Astrocyte of the hippocampus (primary cell): Measurements from ENCODE around the gene CSTF1.
"Not testable (repeated sequence)": the region's sequence is repeated elsewhere in the genome, so short reads cannot be mapped to it uniquely, and the experiment has no call there.

ENCODE experiments used
- DNase-seq: peaks from one replicate; pipeline ENCODE4 v3.0.0; 2011; ENCODE audit warnings: low read depth, low spot score

Gene CSTF1

DNA sequence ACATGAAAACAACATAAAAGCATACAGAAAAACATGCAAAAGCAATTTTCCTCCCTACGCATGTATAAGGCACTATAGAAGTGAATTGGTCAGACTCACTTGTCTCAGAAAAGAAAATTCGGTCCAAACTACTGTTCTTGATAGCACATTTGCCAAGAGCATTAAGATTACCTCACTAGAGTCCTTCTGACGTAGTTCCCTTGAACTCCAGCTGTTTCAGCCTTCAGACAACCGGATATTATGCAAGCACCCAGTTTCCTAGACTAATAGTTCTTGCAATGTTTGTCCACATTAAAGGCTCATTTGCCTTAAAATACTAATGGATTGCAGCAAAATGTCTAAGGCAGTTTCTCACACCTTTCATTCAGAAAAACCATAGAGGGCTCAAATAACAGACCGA lies 17.1 kb downstream of the CSTF1 start:
- no peak for DNase-seq

DNA sequence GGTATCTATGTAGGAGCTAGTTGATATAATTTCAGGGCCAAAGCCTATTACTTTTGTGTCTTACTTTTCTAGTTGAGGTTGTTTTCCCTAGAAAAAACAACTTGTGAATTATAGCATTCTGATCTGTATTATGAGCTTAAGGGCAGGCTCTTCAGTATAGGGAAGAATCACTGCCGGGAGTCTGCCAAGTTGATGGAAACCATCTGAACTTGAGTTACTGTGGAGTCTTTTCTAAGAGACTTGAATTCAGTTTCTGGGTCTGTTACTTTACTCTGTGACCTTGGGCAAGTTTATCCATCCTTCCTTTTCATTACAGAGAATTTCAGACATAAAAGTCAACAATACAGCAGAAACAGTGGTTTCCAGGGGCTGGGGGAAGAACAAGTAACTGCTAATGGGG lies 17.5 kb downstream of the CSTF1 start:
- DNase-seq: no peak

DNA sequence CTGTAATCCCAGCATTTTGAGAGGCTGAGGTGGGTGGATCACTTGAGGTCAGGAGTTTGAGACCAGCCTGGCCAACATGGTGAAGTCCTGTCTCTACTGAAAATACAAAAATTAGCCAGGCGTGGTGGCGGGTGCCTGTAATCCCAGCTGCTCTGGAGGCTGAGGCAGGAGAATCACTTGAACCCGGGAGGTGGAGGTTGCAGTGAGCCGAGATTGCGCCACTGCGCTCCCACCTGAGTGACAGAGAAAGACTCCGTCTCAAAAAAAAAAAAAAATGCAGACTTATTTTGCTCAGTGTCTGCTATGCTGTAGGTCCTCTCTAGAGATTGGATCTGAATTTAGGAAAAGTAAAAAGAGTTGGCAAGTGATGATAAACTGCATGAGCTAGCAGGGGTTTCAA lies 18.8 kb downstream of the CSTF1 start:
- DNase-seq: not testable (repeated sequence)

DNA sequence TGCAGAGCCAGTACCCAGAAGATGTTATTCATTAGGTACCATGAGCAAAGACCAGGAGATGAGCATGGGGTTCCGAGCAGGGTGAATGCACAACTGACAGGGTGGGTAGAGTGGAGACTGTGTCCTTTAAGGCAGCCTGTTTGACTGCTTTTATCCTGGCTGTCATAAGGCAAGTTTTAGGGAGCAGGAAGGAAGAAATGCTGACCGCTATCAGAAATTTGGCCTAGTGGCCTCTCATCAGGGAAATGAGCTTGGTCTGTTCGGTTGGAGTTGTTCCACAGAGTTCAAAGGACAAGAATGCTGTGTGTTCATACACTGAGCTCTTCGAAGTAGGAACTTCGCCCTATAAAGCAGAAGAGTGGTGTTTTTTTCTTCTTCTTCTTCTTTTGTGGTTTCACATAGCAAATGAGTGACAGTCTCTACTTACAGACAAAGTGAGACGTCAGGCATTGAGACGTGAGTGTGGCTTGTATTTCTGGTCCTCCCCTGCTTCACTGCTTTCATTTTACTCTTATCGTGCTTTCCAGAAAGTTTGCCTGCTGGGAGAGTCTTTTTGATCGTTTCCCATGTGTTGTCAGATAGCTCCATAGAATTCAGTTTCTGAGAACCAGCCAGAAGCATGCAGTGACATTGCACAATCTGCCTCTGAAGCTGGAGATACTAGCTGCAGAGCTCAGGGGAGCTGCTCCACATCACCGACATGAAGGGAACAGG lies 19.5 kb downstream of the CSTF1 start, which contains the start of gene CASS4:
TSS of gene CASS4 (plus strand) at position 502 of the 714 bp plus-strand sequence. CDS start at position 701, 199 bp downstream.
- peak; percentile 47 for DNase-seq

DNA sequence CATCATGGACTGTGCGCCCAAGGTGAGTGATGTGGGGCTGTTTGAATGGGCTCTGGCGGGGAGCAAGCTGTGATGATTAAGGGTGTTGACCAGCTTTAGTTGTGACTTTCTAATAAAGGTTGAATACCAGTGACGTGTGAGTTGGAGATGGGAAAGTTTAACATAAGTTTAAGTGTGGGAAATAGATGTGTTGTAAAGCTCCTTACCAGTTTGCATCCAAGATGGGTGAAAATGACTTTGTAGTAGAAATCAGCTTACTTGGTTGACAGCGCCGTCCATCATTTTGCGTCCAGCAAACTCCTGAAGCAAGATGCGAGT lies 20.0 kb downstream of the CSTF1 start:
- no peak for DNase-seq

DNA sequence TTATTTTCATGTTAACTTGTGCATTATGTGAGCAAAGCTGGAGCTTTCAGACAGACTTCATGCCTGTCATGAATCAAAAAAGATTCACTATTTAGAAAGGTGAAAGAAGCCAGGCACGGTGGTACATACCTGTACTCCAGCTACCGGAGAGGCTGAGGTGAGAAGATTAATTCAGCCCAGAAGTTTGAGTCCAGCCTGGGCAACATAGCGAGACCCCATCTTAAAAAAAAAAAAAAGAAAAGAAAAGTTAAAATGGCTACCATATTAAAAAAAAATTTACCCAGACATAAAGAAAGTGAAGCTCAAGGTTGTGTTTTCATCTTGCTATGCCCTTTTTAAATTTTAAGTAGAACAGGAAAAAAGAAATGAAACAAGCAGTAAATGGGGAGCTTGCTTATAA lies 20.5 kb downstream of the CSTF1 start:
- no peak for DNase-seq

DNA sequence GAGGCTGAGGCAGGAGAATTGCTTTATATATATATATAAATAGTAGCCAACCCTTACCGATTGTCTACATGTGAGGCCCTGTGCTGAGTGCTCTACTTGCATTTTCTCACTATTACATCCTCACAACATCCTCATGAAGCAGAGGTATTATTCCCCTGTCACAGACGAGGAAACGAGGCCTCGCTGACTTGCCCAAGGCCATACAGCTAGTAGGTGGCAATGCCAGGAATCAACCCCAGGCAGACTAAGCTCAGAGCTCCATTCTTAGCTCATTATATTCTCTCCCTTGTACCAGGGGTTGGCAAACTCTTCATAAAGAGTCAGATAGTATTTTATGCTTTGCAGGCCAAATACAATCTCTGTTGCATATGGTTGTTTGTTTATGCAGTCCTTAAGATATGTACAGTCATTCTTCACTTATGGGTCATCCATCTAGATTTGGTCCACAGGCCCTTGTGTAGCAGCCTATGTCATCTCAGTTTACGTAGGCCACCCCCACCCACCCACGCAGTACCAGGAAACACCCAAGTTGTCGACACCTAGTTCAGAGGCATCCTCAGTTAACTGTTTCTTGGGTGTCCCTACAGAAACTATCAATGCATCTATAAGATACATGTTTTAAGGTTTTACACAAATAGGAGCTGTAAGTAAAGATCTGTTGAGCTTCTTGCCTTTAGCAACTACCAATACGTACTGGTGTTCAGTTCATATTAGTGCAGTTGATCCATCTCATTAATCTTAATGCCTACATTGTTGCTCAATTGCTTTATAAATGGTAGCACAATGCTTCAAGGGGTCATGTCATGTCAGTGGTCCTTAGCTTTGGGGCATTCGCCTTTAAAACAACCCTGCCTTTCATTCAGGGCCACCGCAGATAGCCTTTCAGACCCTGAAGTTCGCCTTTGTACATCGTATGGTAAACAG lies 22.7 kb downstream of the CSTF1 start:
- no peak for DNase-seq

DNA sequence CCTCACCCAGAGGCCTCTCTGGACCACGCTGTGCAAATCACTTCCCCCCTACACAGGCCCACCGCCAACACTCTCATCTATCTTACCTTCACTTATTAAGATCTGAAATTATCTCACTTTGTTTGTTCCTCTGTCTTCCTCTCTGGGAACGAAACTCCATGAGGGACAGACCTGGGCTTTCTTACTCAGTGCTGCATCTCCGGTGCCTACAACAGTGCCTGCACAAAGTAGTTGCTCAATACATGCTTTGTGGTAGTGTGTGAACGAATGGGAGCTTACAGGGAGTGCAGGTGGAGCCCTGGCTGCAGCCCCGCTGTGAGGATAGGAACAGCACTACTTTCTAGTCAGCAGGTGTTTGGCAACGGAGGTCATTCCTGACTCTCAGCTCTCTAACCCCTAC lies 25.0 kb downstream of the CSTF1 start:
- no peak for DNase-seq

DNA sequence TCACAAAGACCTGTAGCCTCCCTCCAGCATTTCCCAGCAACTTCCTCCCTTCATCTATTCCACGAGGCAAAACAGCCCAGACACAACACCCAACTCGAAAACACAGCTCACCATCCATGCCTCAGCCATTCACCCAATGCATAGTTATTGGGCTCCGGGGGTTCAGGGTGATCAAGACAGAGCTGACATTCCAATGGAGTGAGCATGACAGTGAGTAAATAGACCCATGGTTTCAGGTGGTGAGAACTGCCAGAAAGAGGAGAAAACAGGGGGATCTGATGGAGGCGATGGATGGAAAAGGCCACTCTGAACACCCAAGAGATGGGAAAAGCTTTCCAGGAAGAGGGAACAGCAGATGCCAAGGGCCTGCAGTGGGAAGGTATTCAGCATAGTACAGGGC lies 25.5 kb downstream of the CSTF1 start:
- no peak for DNase-seq

DNA sequence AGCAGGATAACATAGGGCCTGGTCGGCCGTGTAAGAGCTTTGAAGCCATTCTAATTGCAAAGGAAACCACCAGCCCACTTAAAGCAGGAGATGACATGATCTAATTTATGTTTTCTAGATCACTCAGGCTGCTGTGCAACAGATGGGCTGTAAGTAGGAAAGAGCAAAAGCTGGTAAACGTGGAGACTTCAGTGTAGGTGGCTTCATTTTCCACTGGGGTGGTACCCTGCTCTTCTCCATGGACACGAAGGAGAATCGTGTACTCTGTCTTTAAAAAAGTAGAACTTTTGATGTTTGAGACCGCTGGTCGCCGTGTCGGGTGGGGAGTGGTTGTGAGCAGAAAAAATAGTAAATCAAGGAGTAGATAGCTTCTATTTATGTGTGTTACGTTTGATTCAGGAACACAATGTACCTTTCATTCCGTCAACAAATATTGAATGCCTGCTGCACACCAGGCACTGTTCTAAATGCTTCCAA lies 26.0 kb downstream of the CSTF1 start:
- no peak for DNase-seq

DNA sequence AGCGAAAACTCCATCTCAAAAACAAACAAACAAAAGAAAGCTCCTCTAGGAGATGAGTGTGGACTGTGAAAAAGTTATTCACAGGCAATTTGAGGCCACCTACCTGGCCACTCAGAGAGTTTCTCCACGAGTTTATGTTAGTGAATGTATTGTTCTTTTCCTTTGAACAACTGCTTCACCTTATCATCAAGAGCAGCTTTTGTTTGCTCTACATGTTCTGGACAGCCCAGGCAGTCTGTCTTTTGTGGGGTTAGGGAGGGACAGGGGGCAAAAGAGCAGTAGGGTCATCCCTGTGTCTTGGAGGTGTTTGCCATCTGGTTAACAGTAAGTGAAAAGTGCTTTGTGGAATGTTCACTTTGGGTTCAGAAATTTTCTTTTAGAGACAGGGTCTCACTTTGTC lies 27.6 kb downstream of the CSTF1 start:
- no peak for DNase-seq

DNA sequence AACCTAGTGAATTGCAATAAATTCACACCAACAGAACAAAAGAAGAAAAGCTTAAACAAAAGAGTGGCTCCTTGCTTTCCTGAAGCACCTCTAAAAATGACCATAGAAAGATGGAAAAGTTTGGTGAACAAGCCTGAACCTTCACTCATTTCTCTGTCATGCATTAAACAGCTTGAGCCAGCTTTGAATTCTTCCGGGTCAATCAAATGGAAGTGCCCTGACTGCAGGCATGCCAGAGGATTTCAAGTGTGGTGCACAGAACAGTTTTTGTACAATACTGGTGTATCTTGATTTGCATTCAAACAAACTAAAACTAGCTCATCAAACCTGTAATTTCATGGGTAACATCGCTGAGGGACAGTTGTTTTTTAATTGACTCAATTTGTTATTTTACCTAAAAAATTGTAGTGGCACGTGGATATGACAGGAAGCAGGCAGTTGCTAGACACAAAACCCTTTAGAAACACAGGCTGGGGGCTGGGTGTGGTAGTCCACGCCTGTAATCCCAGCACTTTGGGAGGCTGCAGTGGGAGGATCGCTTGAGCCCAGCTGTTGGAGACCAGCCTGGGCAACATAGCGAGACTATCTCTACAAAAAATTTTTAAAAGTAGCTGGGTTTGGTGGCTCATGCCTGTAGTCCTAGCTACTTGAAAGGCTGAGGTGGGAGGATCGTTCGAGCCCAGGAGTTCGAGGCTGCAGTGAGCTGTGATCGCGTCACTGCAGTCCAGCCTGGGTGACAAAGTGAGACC lies 28.7 kb downstream of the CSTF1 start:
- peak; percentile 65 for DNase-seq

DNA sequence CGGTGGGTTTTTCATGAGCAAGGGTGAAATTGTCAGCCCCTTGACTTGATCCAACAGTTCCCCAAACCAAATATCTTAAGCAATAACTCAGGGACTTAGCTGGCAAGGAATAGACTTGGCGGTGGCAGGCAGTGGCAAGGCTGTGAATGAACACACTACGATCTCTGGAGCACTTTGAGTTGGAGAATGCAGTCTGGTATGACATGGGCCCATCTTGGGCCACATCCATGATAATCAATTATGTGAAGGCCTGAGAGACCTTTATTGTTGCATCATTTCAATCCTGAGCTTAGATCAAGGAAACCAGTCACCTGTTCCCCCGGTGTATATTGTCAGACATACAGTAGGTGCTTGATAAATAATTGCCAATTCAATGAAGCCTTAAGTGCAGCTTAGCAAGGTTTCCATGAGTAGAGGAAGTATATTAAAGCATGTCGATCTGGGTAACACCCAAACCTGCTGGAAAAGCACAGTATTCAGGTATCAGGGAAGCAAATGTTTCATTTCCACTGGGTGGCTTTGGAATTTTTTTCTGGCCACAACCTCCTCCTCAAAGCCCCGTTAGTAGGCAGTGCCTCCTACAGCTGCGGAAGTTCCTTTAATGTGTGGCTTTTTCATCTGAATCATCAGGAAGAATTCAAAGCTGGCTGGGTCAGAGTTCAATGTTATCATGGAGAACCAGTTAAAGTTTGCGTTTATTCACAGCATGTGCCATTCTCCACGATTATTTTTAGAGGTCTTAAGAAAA lies 29.8 kb downstream of the CSTF1 start:
- peak; percentile 87 for DNase-seq

DNA sequence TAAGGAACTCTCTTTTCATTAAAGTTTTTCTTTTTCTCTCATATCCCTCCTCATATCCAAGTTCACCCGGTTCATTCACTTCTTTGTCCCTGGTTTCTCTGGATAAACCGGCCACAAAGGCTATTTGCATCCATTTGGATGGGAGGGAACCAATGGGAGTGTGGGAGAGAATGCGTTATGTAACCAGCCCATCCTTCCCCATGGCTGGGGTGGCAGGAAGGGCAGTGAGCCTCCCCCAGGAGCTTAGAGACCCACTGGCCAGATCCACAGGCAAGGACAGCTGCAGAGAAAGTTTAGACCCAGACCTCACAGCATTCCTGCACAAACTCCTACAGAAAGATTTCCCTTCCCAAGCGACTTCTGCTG lies 30.4 kb downstream of the CSTF1 start:
- no peak for DNase-seq

DNA sequence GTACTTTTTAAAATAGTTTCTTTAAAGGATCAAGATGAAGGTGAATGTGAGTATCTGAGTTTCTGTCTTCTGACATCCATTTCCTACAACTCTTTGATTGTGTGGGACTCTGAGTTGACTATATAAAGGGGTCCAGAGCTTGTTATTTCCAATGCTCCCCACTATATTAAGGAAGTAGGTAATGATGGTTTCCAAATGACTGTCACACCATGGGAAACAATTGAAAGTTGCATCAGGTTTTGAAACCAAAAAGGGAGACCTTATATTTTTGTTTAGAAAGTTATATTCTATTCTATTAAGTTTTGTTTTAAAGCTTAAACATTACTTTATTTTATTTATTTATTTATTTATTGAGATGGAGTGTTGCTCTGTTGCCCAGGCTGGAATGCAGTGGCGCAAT lies 30.8 kb downstream of the CSTF1 start:
- no peak for DNase-seq

DNA sequence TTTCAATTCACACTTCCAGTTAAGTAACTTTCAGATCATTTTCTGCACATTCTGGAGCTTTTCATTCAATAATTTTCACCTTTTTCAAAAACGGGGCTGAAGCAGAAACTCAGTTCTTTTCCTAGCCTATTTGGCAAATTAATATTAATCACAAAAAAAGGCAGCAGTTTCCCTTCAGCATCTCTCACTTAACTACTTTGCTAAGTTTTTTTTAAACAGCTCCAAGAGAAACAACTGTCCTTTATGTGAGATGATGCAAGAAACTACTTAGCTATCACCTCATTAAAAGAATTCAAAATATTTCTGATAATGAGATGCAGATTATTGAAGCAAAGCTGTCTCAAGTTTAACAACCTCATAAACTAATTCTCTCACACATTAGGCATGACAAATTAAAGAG lies 31.4 kb downstream of the CSTF1 start:
- no peak for DNase-seq

DNA sequence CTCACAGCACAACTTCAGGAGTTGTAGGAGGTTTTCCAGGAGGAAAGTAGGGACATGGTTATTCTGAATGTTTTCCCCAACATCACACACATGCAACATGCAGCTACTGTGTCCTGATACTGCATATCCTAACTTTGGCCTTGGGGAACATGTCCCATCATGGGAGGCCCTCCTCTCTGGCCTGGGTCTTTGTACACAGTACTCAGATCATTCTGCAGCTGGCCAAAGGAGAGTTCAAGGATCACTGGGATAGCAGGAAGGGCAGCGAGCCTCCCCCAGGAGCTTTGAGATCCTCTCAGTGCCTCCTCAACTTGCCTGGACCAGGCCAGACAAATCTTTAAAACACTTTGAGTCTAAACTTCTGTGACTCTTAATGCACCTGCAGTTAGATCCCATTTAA lies 32.5 kb downstream of the CSTF1 start:
- no peak for DNase-seq

DNA sequence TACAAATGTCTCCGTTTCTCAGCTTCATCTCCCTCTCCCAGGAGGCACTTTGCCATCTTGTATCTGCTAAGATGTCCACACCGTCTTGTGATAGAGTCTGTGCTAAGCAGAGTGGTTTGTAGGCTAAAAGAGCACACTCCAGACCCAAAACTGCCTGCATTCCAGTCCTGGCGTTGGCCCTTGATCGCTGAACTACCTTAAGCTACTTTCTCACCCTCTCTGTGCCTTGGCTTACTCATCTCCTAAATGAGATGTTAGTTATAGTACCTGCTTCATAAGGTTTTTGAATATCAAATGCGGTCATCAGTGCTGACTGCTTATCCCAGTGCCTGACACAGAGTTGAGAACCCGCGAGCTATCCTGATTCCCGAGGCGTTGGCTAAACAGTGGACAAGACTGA lies 33.6 kb downstream of the CSTF1 start:
- DNase-seq: no peak

DNA sequence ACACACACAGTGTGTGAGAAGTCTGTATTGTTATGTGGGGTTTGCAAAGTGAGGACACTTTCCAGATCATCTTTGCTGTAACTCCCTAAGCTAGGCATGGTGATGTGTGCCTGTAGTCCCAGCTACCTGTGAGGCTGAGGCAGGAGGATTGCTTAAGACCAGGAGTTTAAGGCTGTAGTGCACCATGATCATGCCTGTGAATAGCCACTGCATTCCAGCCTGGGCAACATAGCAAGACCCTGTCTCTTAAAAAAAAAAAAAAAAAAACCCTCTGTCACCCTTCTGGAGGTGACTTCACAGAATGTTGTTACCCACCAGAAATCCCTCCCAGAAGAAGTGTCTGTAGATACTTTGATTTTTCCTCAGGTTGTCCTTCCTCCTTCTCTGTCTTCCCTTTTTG lies 34.5 kb downstream of the CSTF1 start:
- DNase-seq: no peak

DNA sequence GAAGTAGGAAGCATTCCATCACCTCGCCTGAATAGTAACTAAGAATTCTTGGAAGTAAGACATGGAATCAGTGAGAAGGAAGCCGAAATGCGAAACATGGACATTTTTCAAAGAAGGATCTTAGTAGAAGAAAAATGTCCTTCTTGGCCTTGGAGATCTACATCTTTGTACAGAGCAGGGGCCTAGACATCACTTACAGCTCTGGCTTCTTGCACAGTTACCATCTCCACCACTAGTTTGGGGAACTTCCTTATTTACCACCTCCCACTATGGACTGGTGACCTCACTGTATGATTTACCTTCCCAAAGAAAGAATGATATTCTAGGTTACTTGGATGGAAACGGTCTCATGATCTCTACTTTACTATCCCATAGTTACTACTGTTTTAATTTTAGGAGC lies 35.4 kb downstream of the CSTF1 start:
- DNase-seq: no peak

DNA sequence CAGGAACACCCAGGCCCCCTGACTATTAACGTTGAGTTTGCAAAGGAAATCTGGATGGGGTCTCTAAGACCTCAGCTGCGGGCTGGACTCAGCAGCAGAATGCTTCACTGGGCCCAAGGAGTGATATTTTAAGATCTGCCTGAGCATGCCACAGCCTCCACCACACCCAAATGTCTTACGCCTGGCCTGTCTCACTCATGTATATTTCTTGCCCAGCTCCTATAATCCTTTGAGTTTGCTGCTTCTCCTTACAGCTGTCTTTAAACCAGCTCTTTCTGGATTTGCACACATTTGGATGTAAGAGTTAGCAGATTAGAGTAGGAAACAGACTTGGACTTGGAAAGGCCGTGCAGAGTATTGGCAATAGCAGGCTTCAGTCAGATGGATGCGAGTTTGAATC lies 36.0 kb downstream of the CSTF1 start:
- DNase-seq: no peak

DNA sequence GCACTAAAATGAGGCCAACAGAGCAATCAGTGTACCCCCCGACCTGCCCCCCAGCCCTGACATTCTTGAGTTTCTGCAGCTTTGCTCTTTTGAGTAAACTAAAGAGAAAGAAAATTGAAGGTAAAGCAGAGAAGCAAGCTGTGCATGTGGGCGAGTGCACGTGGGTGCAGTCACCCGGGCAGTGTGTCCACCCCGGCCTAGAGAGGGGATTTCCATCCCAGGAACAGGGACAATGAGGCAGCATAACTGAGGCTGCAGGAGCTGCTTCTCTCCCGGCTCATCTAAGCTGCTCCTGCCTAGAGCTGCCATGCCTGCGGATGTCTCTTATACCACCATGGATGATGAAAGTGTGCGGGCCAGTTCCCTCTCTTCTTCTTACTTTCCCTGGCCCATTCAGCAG lies 36.4 kb downstream of the CSTF1 start:
- no peak for DNase-seq
